ENCODE measurements around the gene SEC22A. TPM values are rescaled to one million over a fixed set of nuclear protein-coding genes. Genes with fewer than 3 reads are reported as not detected.

SEC22A gene
- polyA plus RNA-seq, 1 donor = 16.5 TPM

- DNase-seq = no peak
- Histone ChIP-seq H3K36me3 (ENCODE audit: control insufficient read depth, insufficient read depth, low read length) (peaks cover 21% of the 10 kb centered on the region), H3K27ac (ENCODE audit: low read length) (no peak overlapping the region), H3K4me3 (ENCODE audit: low read length) (no peak overlapping the region), H3K4me1 (ENCODE audit: control insufficient read depth, insufficient read depth, low read length) (no peaks in the 10 kb centered on the region), H3K27me3 (ENCODE audit: control insufficient read depth, insufficient read depth, low read length) (no peaks in the 10 kb centered on the region), H3K9me3 (ENCODE audit: control insufficient read depth, low read depth, low read length) (no peaks in the 10 kb centered on the region)
- no CpG with 5 or more reads among the region's 14 CpGs for WGBS (ENCODE audit: insufficient coverage, low lambda C conversion rate)
Observed at GRCh38 chr3:123302961-123303360, 101.2 kb downstream of the SEC22A start.

GRCh38 chr3:123303976-123304560 is 102.3 kb downstream of the SEC22A start:
- no peaks in the 10 kb centered on the region for H3K27me3 ChIP-seq (ENCODE audit: control insufficient read depth, insufficient read depth, low read length)
- no CpG with 5 or more reads among the region's 15 CpGs for WGBS (ENCODE audit: insufficient coverage, low lambda C conversion rate)
- H3K27ac ChIP-seq (ENCODE audit: low read length) = no peak overlapping the region
- no peaks in the 10 kb centered on the region for H3K9me3 ChIP-seq (ENCODE audit: control insufficient read depth, low read depth, low read length)
- no peaks in the 10 kb centered on the region for H3K4me1 ChIP-seq (ENCODE audit: control insufficient read depth, insufficient read depth, low read length)
- H3K36me3 ChIP-seq (ENCODE audit: control insufficient read depth, insufficient read depth, low read length) = peaks cover 21% of the 10 kb centered on the region
- H3K4me3 ChIP-seq (ENCODE audit: low read length) = no peak overlapping the region
- no peak for DNase-seq

- Histone ChIP-seq H3K36me3 (ENCODE audit: control insufficient read depth, insufficient read depth, low read length) (peaks cover 15% of the 10 kb centered on the region), H3K4me3 (ENCODE audit: low read length) (no peak overlapping the region), H3K4me1 (ENCODE audit: control insufficient read depth, insufficient read depth, low read length) (no peaks in the 10 kb centered on the region), H3K27ac (ENCODE audit: low read length) (no peak overlapping the region), H3K27me3 (ENCODE audit: control insufficient read depth, insufficient read depth, low read length) (no peaks in the 10 kb centered on the region), H3K9me3 (ENCODE audit: control insufficient read depth, low read depth, low read length) (no peaks in the 10 kb centered on the region)
- no peak for DNase-seq
- no CpG with 5 or more reads among the region's 2 CpGs for WGBS (ENCODE audit: insufficient coverage, low lambda C conversion rate)
Observed at GRCh38 chr3:123305192-123305591, 103.4 kb downstream of the SEC22A start.

- peaks cover 12% of the 10 kb centered on the region for H3K36me3 ChIP-seq (ENCODE audit: control insufficient read depth, insufficient read depth, low read length)
- H3K4me1 ChIP-seq (ENCODE audit: control insufficient read depth, insufficient read depth, low read length) = no peaks in the 10 kb centered on the region
- H3K9me3 ChIP-seq (ENCODE audit: control insufficient read depth, low read depth, low read length) = no peaks in the 10 kb centered on the region
- no peak overlapping the region for H3K27ac ChIP-seq (ENCODE audit: low read length)
- WGBS (ENCODE audit: insufficient coverage, low lambda C conversion rate) = 90% methylated on average over 2 of the region's 5 CpGs
- no peaks in the 10 kb centered on the region for H3K27me3 ChIP-seq (ENCODE audit: control insufficient read depth, insufficient read depth, low read length)
- no peak for DNase-seq
- H3K4me3 ChIP-seq (ENCODE audit: low read length) = no peak overlapping the region
Observed at GRCh38 chr3:123307064-123307463, 105.3 kb downstream of the SEC22A start.

- no CpG with 5 or more reads among the region's 8 CpGs for WGBS (ENCODE audit: insufficient coverage, low lambda C conversion rate)
- no peak for DNase-seq
- H3K36me3 ChIP-seq (ENCODE audit: control insufficient read depth, insufficient read depth, low read length) = peaks cover 14% of the 10 kb centered on the region
- no peak overlapping the region for H3K4me3 ChIP-seq (ENCODE audit: low read length)
- no peaks in the 10 kb centered on the region for H3K4me1 ChIP-seq (ENCODE audit: control insufficient read depth, insufficient read depth, low read length)
- H3K9me3 ChIP-seq (ENCODE audit: control insufficient read depth, low read depth, low read length) = no peaks in the 10 kb centered on the region
- no peaks in the 10 kb centered on the region for H3K27me3 ChIP-seq (ENCODE audit: control insufficient read depth, insufficient read depth, low read length)
- H3K27ac ChIP-seq (ENCODE audit: low read length) = no peak overlapping the region
Observed at GRCh38 chr3:123310186-123310585, 108.4 kb downstream of the SEC22A start.

GRCh38 chr3:123310741-123311140 is 109.0 kb downstream of the SEC22A start:
- no peak for DNase-seq
- Histone ChIP-seq H3K4me1 (ENCODE audit: control insufficient read depth, insufficient read depth, low read length) (no peaks in the 10 kb centered on the region), H3K9me3 (ENCODE audit: control insufficient read depth, low read depth, low read length) (no peaks in the 10 kb centered on the region), H3K27ac (ENCODE audit: low read length) (no peak overlapping the region), H3K27me3 (ENCODE audit: control insufficient read depth, insufficient read depth, low read length) (no peaks in the 10 kb centered on the region), H3K36me3 (ENCODE audit: control insufficient read depth, insufficient read depth, low read length) (peaks cover 16% of the 10 kb centered on the region), H3K4me3 (ENCODE audit: low read length) (no peak overlapping the region)
- 53% methylated on average over 3 of the region's 6 CpGs for WGBS (ENCODE audit: insufficient coverage, low lambda C conversion rate)

GRCh38 chr3:123311201-123311600 is 109.5 kb downstream of the SEC22A start:
- 100% methylated on average over 2 of the region's 9 CpGs for WGBS (ENCODE audit: insufficient coverage, low lambda C conversion rate)
- no peak for DNase-seq
- Histone ChIP-seq H3K27me3 (ENCODE audit: control insufficient read depth, insufficient read depth, low read length) (no peaks in the 10 kb centered on the region), H3K4me3 (ENCODE audit: low read length) (no peak overlapping the region), H3K27ac (ENCODE audit: low read length) (no peak overlapping the region), H3K9me3 (ENCODE audit: control insufficient read depth, low read depth, low read length) (no peaks in the 10 kb centered on the region), H3K4me1 (ENCODE audit: control insufficient read depth, insufficient read depth, low read length) (no peaks in the 10 kb centered on the region), H3K36me3 (ENCODE audit: control insufficient read depth, insufficient read depth, low read length) (peaks cover 17% of the 10 kb centered on the region)

GRCh38 chr3:123312331-123313265 is 110.9 kb downstream of the SEC22A start:
- 88% methylated on average over 1 of the region's 16 CpGs for WGBS (ENCODE audit: insufficient coverage, low lambda C conversion rate)
- no peak overlapping the region for H3K27ac ChIP-seq (ENCODE audit: low read length)
- no peaks in the 10 kb centered on the region for H3K27me3 ChIP-seq (ENCODE audit: control insufficient read depth, insufficient read depth, low read length)
- no peaks in the 10 kb centered on the region for H3K9me3 ChIP-seq (ENCODE audit: control insufficient read depth, low read depth, low read length)
- H3K4me3 ChIP-seq (ENCODE audit: low read length) = no peak overlapping the region
- DNase-seq = no peak
- H3K4me1 ChIP-seq (ENCODE audit: control insufficient read depth, insufficient read depth, low read length) = no peaks in the 10 kb centered on the region
- H3K36me3 ChIP-seq (ENCODE audit: control insufficient read depth, insufficient read depth, low read length) = peaks cover 17% of the 10 kb centered on the region

GRCh38 chr3:123313889-123314288 is 112.1 kb downstream of the SEC22A start:
- DNase-seq = no peak
- Histone ChIP-seq H3K27me3 (ENCODE audit: control insufficient read depth, insufficient read depth, low read length) (no peaks in the 10 kb centered on the region), H3K4me3 (ENCODE audit: low read length) (no peak overlapping the region), H3K27ac (ENCODE audit: low read length) (no peak overlapping the region), H3K9me3 (ENCODE audit: control insufficient read depth, low read depth, low read length) (no peaks in the 10 kb centered on the region), H3K4me1 (ENCODE audit: control insufficient read depth, insufficient read depth, low read length) (no peaks in the 10 kb centered on the region), H3K36me3 (ENCODE audit: control insufficient read depth, insufficient read depth, low read length) (peaks cover 27% of the 10 kb centered on the region)
- no CpG with 5 or more reads among the region's 5 CpGs for WGBS (ENCODE audit: insufficient coverage, low lambda C conversion rate)

- no peak for DNase-seq
- no peak overlapping the region for H3K4me3 ChIP-seq (ENCODE audit: low read length)
- WGBS (ENCODE audit: insufficient coverage, low lambda C conversion rate) = no CpG with 5 or more reads among the region's 14 CpGs
- H3K4me1 ChIP-seq (ENCODE audit: control insufficient read depth, insufficient read depth, low read length) = no peaks in the 10 kb centered on the region
- H3K27me3 ChIP-seq (ENCODE audit: control insufficient read depth, insufficient read depth, low read length) = no peaks in the 10 kb centered on the region
- no peak overlapping the region for H3K27ac ChIP-seq (ENCODE audit: low read length)
- H3K36me3 ChIP-seq (ENCODE audit: control insufficient read depth, insufficient read depth, low read length) = peaks cover 30% of the 10 kb centered on the region
- H3K9me3 ChIP-seq (ENCODE audit: control insufficient read depth, low read depth, low read length) = no peaks in the 10 kb centered on the region
Observed at GRCh38 chr3:123314359-123315270, 112.9 kb downstream of the SEC22A start.

Data from large intestine (tissue), 3 donors.